Renal cortex interstitium (tissue), 11 donors: ENCODE data around the gene KIF5A. TPM values are rescaled to one million over a fixed set of nuclear protein-coding genes. Genes with fewer than 3 reads are reported as not detected.
"Not testable (repeated sequence)": the region's sequence is repeated elsewhere in the genome, so short reads cannot be mapped to it uniquely, and the experiment has no call there.

Experiments
- DNase-seq, 11 donors: peaks; one replicate each; pipeline ENCODE4 v3.0.0-alpha.2; 2013; ENCODE audit warnings: low read depth in 9 of 11, low spot score in 4 of 11; ENCODE audit errors: extremely low read depth in 1 of 11
- polyA plus RNA-seq, 3 donors: library from polyadenylated mRNA; unstranded; fragments of 120-200 nt; gene quantifications; one replicate each; pipeline ENCODE4 v1.2.1, GENCODE V29; 2013; ENCODE audit not compliant: insufficient read length in 3 of 3

The KIF5A gene
- polyA plus RNA-seq, 3 donors: 0.50 to 0.88 (median 0.76) TPM

- DNase-seq: no peak
These were observed 26.1 kb downstream of the KIF5A start for GRCh38 chr12:57575771-57576612.

DNA sequence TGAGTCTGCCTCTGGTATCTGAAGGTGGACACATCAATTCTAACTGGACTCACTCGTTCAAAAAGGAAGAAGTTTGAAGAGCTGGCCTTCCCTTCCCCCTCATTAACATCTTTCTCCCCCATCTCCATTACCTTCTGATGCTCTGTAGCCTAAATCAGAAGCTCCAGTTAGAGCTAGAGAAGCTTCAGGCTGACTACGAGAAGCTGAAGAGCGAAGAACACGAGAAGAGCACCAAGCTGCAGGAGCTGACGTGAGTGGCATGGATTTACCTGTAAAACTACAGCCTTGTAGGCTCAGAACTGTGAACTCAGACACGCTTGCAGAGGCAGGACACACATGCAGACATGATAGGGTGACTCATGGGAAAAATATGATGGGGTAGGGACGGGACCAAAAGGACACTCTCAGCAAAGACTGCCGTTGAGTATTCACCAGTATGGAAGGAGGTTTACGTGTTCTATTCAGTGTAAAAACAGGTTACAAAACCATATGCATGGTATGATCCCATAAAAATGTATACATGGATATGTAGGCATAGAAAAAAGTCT is 26.8 kb downstream of the KIF5A start:
- DNase-seq: no peak

DNA sequence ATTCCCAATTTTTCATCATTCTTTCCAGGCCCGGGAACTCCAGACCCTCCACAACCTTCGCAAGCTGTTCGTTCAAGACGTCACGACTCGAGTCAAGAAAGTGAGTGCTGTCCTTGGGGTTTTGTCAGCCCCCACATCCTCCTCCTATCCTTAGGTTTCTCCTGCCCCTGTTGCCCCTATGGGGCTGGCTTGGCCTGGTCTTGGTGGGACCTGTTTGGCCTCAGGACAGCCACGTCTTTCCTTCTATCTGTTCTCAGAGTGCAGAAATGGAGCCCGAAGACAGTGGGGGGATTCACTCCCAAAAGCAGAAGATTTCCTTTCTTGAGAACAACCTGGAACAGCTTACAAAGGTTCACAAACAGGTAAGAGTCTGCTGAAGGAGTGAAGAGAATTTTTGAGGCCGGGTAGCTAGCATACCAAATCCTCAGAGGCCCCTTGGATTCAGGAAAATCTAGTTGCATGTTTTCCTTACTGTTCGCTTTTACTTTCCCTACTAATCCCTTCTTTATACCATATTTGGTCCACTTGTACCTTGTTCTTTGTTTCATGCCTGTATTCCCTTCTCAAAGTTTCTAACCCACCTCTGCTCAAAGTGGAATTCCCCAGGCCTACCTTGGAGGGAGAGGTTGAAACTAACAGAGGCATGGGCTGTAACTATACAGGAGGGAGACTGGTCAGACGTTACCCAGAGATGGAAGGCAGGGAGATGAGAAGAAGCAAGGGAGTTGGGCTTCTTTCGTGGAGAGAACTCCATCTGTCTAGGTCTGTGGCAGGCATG is 28.3 kb downstream of the KIF5A start:
- DNase-seq: no peak

DNA sequence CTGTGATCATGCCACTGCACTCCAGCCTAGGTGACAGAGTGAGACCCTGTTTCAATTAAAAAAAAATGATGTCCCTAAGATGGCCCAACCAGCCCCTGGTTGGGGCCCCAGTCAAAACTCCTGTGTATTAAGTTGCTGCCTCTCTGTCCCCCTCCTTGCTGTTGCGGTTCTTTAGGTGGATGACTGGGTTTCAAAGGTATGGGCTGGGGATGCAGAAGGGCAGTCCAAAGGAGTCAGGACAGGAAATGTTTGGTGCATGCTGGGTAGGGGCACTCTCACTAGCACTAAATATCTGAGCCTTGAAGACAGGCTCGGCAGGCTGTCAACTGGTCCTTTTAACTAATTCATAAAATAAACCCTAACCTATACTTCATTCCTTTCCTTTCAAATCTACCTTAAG is 29.2 kb downstream of the KIF5A start:
- no peak for DNase-seq

DNA sequence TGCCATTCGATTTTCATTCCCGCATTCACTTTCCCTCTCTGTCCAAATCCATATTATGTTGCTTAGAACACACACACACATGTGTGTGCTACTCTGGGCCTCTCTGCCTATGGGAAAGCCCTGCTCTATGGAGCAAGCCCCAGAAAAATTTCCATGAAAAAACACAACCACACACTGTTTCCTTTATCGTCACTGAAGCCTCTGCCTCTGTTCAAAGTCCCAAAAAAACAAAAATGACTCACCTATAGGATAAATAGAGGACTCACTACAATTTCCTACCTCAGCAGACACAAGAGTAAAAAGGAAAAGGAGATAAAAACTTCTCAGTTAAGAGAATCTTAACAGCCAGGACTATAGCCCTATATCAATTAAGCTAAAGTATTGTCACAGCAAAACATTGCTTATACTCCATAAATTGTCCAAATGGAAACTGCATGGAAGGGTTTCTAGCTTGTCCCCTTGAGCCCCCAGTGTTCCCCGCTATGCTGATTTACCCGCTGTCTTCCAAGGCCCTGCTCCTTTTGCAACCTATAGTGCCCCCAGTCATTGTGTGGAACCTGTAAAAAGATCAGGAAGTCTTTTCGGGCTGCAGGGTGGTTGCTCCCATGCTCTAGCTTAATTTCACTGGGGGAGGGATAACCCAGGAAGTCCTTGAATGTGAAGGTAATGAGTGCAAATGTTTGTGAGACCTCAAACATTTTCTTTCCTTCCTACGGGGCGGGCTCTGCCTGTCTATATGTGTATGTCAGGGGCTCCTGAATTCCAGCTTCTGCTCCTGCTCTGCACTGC is 30.0 kb downstream of the KIF5A start:
- DNase-seq: no peak

GRCh38 chr12:57580466-57580795 is 30.6 kb downstream of the KIF5A start:
- DNase-seq: no peak

DNA sequence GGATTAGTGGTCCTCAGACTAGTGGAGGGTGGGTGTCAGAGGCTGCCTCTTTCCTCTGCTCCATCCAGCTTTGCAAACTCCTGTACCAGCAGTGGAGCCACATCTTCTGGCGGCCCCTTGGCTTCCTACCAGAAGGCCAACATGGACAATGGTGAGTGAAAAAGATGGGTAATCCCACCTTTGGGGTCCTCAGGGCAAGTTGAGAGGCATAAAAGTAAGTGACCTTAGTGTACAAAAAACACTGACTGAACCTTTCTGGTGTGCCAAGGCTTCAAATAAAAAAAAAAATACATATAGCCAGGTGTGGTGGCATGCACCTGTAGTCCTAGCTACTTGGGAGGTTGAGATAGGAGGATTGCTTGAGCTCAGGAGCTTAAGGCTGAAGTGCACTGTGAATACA is 32.0 kb downstream of the KIF5A start:
- no peak for DNase-seq

DNA sequence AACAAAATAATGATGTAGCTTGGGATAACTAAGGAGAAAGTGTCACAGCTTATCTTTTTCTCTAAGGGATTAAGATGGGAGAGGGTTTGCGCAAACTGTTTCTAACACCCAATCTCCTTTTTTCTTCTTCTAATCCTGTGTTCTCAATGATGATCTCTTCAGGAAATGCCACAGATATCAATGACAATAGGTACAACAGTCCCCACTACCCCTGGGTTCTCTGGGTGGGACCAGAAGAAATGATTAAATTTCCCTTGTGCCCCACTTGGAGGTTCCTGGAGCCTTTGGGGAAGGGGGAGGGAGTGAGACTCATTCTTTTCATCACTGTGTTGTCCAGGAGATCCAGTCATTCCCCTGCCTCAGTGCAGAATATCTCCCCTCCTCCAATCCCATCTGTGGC is 32.6 kb downstream of the KIF5A start:
- DNase-seq: no peak

GRCh38 chr12:57583008-57583831 is 33.4 kb downstream of the KIF5A start:
- DNase-seq: peak in 10 of 11 donors; percentile 48 to 77 (median 71)

- DNase-seq: no peak
These were observed 34.2 kb downstream of the KIF5A start for GRCh38 chr12:57584050-57584449.

- DNase-seq: no peak
These were observed 34.8 kb downstream of the KIF5A start for GRCh38 chr12:57584690-57585089.

- no peak for DNase-seq
These were observed 35.3 kb downstream of the KIF5A start for GRCh38 chr12:57585156-57585555.

DNA sequence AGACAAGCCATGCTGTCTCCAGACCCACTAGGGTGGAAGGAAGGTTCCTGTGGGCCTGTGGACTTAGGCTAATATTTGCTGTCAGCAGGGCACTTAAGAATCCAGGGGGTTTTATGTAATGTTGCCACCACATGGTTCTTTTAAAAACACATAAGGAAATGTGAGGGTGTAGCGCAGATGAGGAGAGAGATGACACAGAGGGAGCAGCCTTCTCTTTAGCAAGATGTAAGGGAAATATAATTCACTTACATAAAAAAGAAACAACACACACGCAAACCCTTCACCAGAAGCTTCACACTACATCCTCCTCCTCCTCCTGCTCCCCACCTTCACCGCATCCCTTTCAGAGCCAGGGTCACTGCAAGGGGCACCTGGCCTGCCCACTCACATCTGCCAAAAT is 36.3 kb downstream of the KIF5A start:
- no peak for DNase-seq

DNA sequence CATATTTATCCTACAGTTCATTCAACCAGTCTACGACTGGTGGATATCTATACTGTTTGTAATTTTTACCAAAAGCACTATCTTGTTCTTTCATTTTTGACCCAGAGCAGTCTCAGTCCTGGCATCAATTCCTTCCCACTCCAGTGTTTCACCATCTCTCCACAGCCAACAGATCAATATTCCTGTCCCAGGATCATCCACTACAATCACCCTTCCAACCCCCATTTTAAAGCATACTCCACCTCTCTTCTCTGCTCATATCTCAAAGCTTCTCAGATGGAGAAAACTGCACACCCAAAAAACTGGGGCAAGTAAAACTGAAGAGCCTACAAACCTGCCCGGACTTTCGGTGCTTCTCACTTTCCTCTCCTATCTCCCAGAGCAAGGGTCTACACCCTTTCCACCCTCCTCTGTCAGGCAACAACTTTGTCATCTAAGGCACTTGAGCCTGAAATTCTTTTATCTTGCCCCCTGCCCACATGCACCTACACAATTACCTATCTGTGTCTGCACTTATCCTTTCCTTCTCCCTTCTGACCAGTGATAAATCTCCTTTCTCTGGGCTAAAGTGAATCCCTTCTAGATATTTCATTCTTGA is 37.1 kb downstream of the KIF5A start:
- no peak for DNase-seq

DNA sequence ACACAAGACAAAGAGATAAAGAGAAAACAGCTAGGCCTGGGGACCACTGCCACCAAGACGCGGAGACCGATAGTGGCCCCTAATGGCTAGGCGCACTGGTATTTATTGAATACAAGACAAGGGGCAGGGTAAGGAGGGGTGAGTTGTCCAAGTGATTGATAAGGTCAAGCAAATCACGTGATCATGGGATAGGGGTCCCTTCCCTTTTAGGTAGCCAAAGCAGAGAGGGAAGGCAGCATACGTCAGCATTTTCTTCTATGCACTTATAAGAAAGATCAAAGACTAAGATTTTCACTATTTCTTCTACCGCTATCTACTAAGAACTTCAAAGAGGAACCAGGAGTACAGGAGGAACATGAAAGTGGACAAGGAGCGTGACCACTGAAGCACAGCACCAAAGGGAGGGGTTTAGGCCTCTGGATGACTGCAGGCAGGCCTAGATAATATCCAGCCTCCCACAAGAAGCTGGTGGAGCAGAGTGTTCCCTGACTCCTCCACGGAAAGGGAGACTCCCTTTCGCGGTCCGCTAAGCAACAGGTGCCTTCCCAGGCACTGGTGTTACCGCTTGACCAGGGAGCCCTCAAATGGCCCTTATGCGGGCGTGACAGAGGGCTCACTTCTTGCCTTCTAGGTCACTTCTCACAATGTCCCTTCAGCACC is 39.2 kb downstream of the KIF5A start:
- not testable (repeated sequence) for DNase-seq

DNA sequence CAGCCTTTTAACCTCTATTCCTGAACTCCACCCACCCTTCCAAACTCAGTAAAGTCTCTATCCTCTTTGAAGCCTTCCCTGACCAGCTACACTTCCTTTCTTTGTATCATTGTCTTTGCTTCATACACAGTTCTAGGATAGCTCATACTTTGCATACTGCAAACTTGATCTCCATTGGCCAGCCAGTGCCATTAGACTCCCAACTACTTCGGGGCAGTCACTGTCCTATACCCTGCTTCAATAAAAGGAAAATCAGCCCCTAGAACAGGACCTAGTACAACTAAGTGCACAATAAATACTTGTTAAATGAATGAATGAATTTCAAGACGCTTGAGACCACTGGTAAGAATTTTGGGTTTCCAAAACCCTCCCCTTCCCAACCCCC is 40.6 kb downstream of the KIF5A start:
- no peak for DNase-seq

- peak in 8 of 11 donors; percentile 53 to 81 (median 68) for DNase-seq
These were observed 41.3 kb downstream of the KIF5A start, which contains the start of gene PIP4K2C for GRCh38 chr12:57590864-57591781. PIP4K2C (plus strand) TSS chr12:57591192; CDS start chr12:57591290, 98 bp downstream.
